ENCODE measurements around the gene LRAT.
"Not testable (repeated sequence)": the region's sequence is repeated elsewhere in the genome, so short reads cannot be mapped to it uniquely, and the experiment has no call there.

Gene LRAT

GRCh38 chr4:154743683-154744340, at the start of gene LRAT:
TSS of gene LRAT (plus strand) at chr4:154744000. CDS start at chr4:154744327, 327 bp downstream.
- no peak for DNase-seq

DNA sequence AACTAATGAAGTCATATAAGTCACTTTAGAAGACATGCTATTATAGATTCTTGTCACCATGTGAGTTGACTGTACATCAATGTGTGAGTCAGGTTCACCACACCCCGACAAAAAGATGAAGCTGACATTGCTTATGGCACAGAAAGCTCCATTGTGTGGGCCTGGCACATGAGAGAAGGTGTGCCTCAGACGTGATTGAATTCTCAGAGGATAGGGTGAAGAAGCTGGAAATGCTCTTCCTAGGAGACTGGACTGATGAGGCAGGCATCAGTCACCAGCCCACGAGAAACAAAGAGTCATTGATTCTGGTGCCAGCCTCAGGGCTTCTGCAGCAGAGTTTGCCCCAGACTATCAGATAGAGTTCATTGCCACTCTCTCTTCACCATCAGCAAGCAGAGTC, 35.9 kb upstream of the LRAT start:
- DNase-seq, result no peak

DNA sequence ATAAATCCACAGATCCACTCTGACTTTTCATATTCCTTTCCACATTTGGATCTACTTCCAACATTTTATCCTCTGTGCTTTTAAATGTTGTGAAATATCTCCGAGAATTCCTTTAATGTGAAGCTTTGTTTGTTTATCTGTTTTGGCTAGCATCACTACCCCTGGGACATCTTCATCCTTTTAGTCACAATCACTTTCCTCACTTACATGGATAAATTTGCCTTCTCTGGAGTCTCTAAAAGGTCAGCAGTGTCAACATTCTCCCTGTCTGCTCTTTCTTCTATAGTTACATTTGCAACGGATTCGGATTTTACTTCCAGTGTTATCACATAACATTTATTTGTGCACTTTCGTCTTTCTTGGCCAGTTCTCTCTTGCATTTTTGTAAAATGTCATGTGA, 34.2 kb upstream of the LRAT start:
- DNase-seq, result no peak

- no peak for DNase-seq
These were observed 32.3 kb upstream of the LRAT start for GRCh38 chr4:154711522-154711921.

GRCh38 chr4:154714339-154715040, 29.3 kb upstream of the LRAT start:
- no peak for DNase-seq

DNA sequence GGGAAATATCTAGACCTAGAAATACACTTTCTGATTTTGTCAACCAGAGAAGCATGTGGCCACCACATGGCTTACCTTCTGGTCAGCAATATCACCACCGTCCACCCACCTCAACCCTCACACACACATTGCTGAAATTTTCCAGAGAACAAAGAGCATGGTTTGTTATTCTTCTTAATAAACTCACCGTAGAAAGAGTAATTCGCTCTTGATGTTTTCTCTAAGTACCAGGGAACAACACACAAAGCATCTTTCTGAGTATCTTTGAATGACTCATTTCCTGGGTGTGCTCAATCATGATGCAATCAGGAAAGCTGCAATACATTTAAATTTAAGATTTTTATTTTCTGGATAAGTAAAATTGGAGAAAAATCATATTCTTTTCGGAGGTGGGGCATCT, 24.7 kb upstream of the LRAT start:
- no peak for DNase-seq

DNA sequence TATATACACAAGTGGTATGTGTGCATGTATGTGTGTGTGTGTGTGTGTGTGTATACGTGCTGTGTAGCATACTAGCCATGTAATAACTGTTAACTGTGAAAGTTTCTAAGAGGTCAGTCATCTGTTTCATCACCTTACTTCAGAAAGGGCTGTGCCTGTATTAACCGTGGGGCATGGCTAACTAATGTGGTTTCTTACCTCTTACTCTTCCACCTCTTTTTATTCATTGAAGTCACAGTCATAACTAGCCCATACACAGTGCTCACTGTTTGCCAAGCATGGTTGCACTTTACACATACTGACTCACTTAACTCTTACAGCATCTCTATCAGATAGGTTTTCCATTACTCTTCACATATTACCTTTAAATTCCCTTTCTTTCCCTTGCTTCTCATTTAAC, 23.7 kb upstream of the LRAT start:
- no peak for DNase-seq

GRCh38 chr4:154720618-154721267, 23.1 kb upstream of the LRAT start:
- DNase-seq, result no peak

- DNase-seq, result no peak
These were observed 21.5 kb upstream of the LRAT start for GRCh38 chr4:154722262-154722661.

- not testable (repeated sequence) for DNase-seq
These were observed 20.2 kb upstream of the LRAT start for GRCh38 chr4:154723601-154724000.

- no peak for DNase-seq
These were observed 16.3 kb upstream of the LRAT start for GRCh38 chr4:154727540-154727939.

GRCh38 chr4:154731756-154732155, 12.0 kb upstream of the LRAT start:
- no peak for DNase-seq

DNA sequence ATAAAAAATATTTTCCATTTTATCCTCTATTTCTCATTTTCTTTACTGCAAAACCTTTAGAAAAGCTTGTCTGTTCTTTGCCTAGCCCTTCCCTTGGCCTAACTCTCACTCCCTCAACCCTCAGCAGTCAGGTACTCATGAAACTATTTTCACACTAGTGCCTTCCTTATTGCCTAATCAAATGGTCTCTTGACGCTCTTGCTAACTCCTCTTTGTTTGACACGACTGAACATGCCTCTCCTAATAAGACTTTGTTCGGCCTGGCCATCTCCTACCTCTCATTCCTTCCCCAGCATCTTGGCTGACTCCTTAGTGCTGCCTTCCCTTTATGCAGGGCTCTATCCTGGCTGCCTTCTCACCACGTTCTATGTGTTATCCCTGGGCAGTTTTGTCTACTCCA, 11.1 kb upstream of the LRAT start:
- DNase-seq, result no peak

DNA sequence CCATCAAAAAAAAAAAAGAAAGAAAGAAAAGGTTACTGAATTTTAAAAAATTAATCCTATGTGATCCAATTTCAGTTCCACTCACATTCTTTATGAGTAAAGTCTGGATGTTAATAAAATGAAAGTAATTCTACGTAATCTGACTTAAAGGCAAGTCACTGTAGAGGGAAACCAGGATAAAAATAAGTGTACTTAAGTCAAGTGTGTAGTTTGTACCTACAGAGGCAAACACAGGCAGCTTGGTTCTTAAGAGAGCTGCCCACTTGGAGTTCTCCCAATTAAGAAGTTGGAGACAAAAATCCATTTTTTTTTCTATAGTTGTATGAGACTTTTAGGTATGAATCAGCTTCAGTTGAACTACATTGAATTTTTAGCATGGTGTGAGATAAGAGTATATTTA, 7.0 kb upstream of the LRAT start:
- no peak for DNase-seq

GRCh38 chr4:154738426-154738825, 5.4 kb upstream of the LRAT start:
- DNase-seq, result no peak

GRCh38 chr4:154739111-154739510, 4.7 kb upstream of the LRAT start:
- no peak for DNase-seq

- no peak for DNase-seq
These were observed 3.3 kb upstream of the LRAT start for GRCh38 chr4:154740462-154740861.

- no peak for DNase-seq
These were observed 2.6 kb upstream of the LRAT start for GRCh38 chr4:154741131-154741665.

- DNase-seq, result no peak
These were observed 1.6 kb upstream of the LRAT start for GRCh38 chr4:154741922-154742850.

- DNase-seq, result no peak
These were observed 634 bp downstream of the LRAT start for GRCh38 chr4:154744341-154744926.

DNA sequence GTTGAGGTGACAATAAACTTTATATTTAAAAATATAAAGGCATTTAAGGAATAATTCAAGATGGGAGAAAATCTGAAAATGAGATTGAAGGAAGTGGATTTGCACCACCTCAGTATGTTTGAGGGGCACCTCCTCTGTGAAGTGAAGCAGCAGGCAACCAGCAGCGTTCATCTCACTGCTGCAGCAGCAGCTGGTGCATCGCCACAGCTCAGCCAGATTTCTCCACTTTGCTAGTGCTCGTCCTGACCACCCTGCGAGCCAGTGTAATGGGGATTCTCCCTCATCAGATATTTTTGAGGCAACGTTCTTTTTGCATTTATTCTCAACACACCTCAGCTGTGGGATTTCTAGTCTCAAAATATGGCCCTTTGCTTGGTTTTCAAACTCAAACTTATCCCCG, 13.9 kb downstream of the LRAT start:
- no peak for DNase-seq

DNA sequence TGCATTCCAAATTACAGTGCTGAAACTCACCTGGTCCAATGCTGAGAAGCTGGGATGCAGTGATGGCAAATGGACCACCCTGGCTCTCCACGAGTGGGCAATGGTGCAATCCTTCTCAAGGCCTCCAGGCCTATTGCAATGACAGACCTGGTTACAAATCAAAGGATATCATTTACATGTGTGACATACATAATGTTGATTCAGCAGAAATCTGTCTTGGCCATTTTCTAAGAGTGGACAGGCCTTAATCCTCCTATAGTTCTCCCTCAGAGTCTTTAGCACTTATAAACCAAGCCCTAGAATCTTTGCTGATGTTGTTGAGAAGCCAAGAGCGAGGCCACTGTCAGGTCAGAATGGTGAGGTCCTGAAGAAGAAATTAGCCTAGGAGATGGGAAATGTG, 17.1 kb downstream of the LRAT start:
- no peak for DNase-seq

DNA sequence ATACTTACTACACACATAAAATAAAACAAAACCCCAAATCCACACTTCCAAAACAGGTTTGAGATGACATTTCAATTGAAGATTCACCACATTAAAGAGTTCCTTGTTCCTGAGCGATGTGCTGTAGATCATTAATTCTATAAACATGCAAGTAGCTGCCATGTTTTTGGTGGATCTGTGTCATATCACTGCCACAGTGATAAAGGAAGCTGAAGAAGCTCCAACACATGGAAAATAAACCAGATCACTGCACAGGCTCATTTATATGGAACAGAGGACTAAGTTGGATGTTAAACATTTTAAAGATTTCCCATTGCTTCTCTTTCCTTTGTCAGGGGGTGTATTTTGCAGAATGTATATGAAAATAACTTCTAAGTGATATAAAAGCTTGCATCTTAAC, 34.5 kb downstream of the LRAT start:
- DNase-seq, result no peak
